SK-N-MC (cell line): ENCODE results near the gene MYO1D.
A peak's percentile ranks its signal among the peaks of the same experiment; 100 is the strongest.
"Not testable (repeated sequence)": the region's sequence is repeated elsewhere in the genome, so short reads cannot be mapped to it uniquely, and the experiment has no call there.

Source experiments
- DNase-seq: peaks from one replicate; pipeline ENCODE4 v3.0.0-alpha.2; 2011; ENCODE audit warnings: low read depth, low spot score
- H3K27ac ChIP-seq: fragments of 200-600 bp; sonication (generic); 2 replicates; pipeline ENCODE4 v1.5.1; 2016; ENCODE audit warnings: mixed run types
- H3K36me3 ChIP-seq: fragments of 200-600 bp; sonication (generic); 2 replicates; pipeline ENCODE4 v1.6.1; 2017; ENCODE audit warnings: antibody characterized with exemption, low read length, mixed read lengths; ENCODE audit not compliant: insufficient read depth
- H3K4me3 ChIP-seq: fragments of 200-600 bp; sonication (generic); 2 replicates; pipeline ENCODE4 v1.5.1; 2016
- H3K9ac ChIP-seq: fragments of 200-600 bp; sonication (generic); 2 replicates; pipeline ENCODE4 v1.8.0; 2017; ENCODE audit warnings: mixed run types, mixed read lengths; ENCODE audit not compliant: insufficient read length
- H3K9me3 ChIP-seq: fragments of 200-600 bp; sonication (generic); 2 replicates; pipeline ENCODE4 v1.6.1; 2017; ENCODE audit warnings: low read depth, mild to moderate bottlenecking, antibody characterized with exemption, low read length, moderate library complexity, mixed read lengths
- EZH2 ChIP-seq: fragments of 200-600 bp; sonication (generic); IDR thresholded peaks from one replicate; pipeline ENCODE4 v1.6.1; 2017; ENCODE audit warnings: antibody characterized with exemption
- FOXP2 ChIP-seq: optimal IDR thresholded peaks from 2 replicates; pipeline ENCODE3; 2011; ENCODE audit warnings: mild to moderate bottlenecking, moderate library complexity; ENCODE audit not compliant: insufficient read depth; ENCODE audit errors: extremely low read length, control extremely low read depth
- POLR2AphosphoS5 ChIP-seq: IDR thresholded peaks from 2 replicates; pipeline ENCODE4 v1.6.1; 2012; ENCODE audit warnings: mild to moderate bottlenecking, low read depth, low read length, borderline replicate concordance

The MYO1D gene

GRCh38 chr17:32461853-32462617 is 414.9 kb downstream of the MYO1D start:
- DNase-seq = no peak
- no peak overlapping the region for H3K4me3 ChIP-seq
- no peak overlapping the region for H3K27ac ChIP-seq
- H3K36me3 ChIP-seq = peaks cover 90% of the 10 kb centered on the region
- TF ChIP-seq POLR2AphosphoS5 = no peak
- no peak for TF ChIP-seq EZH2
- no peak for TF ChIP-seq FOXP2
- no peaks in the 10 kb centered on the region for H3K9me3 ChIP-seq
- H3K9ac ChIP-seq = no peak overlapping the region

GRCh38 chr17:32461498-32461852 is 415.4 kb downstream of the MYO1D start:
- DNase-seq = no peak
- no peak for TF ChIP-seq EZH2
- no peak for TF ChIP-seq FOXP2
- no peak for TF ChIP-seq POLR2AphosphoS5
- Histone ChIP-seq H3K27ac (no peak overlapping the region), H3K4me3 (no peak overlapping the region), H3K36me3 (peaks cover 89% of the 10 kb centered on the region), H3K9me3 (no peaks in the 10 kb centered on the region), H3K9ac (no peak overlapping the region)

DNA sequence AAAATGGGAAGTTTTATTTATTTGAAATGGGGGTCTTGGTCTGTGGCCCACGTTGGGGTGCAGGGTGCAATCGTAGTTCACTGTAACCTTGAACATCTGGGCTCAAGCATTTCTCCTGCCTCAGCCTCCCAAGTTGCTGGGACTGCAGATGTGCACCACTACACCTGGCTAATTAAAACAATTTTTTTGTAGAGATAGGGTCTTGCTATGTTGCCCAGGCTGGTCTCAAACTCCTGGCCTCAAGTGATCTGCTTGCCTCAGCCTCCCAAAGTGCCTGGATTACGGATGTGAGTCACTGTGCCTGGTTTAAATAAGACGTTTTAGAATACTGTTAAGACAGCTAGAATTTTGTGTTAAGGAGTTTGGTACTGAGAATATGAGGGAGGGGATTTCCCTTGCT is 416.9 kb downstream of the MYO1D start:
- no peak overlapping the region for H3K9ac ChIP-seq
- H3K36me3 ChIP-seq = peaks cover 87% of the 10 kb centered on the region
- H3K4me3 ChIP-seq = no peak overlapping the region
- no peak overlapping the region for H3K27ac ChIP-seq
- DNase-seq = no peak
- no peaks in the 10 kb centered on the region for H3K9me3 ChIP-seq
- TF ChIP-seq FOXP2 = no peak
- no peak for TF ChIP-seq POLR2AphosphoS5
- TF ChIP-seq EZH2 = no peak

DNA sequence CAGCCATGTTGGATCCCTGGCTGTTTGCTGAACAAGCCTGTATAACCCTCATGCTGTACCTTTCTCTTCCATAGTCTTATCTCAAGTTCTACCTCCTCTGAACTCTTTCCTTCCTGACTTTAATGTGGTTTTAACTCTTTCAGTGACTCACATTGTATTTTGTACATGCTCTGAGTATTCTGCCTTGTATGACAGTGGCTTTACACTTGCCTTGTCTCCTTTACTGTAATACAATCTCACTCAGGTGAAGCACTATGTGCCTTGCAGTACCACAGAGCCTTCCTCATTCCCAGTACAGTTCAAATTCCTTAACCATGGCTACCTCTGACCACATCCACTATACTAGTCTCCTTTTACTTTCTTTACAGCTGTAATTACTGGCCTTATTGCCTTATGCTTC is 418.6 kb downstream of the MYO1D start:
- Histone ChIP-seq H3K4me3 (no peak overlapping the region), H3K27ac (peak overlapping the region; percentile 27; the same call in 1 of the 2 replicates), H3K9ac (no peak overlapping the region), H3K36me3 (peaks cover 90% of the 10 kb centered on the region), H3K9me3 (no peaks in the 10 kb centered on the region)
- TF ChIP-seq FOXP2 (no peak), EZH2 (no peak), POLR2AphosphoS5 (no peak)
- DNase-seq = no peak

- H3K4me3 ChIP-seq = no peak overlapping the region
- no peak for DNase-seq
- no peak overlapping the region for H3K9ac ChIP-seq
- H3K36me3 ChIP-seq = peaks cover 92% of the 10 kb centered on the region
- no peaks in the 10 kb centered on the region for H3K9me3 ChIP-seq
- H3K27ac ChIP-seq = no peak overlapping the region
- no peak for TF ChIP-seq POLR2AphosphoS5
- TF ChIP-seq FOXP2 = no peak
- no peak for TF ChIP-seq EZH2
Observed at GRCh38 chr17:32453370-32453769, 423.6 kb downstream of the MYO1D start.

DNA sequence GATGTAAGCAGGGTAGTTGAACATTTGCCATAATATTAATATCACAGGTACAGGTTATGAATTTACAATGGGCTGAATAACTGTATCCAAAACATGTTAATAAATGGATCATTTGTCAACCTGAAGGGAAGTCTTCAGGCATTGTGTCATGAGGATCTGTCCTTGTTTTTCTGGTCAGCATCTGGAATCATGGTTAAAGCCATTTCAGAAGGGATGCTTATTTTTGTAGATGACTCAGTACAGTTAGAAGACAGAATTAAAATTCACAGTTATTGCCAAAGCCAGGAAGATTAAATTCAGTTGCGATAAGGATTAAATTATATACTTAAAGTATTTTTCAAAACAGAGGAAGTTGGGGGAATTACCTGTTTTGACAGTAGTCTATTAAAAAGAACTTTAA is 424.6 kb downstream of the MYO1D start:
- no peaks in the 10 kb centered on the region for H3K9me3 ChIP-seq
- DNase-seq = no peak
- no peak overlapping the region for H3K9ac ChIP-seq
- no peak overlapping the region for H3K27ac ChIP-seq
- no peak overlapping the region for H3K4me3 ChIP-seq
- no peak for TF ChIP-seq POLR2AphosphoS5
- TF ChIP-seq EZH2 = no peak
- TF ChIP-seq FOXP2 = no peak
- peaks cover 92% of the 10 kb centered on the region for H3K36me3 ChIP-seq

DNA sequence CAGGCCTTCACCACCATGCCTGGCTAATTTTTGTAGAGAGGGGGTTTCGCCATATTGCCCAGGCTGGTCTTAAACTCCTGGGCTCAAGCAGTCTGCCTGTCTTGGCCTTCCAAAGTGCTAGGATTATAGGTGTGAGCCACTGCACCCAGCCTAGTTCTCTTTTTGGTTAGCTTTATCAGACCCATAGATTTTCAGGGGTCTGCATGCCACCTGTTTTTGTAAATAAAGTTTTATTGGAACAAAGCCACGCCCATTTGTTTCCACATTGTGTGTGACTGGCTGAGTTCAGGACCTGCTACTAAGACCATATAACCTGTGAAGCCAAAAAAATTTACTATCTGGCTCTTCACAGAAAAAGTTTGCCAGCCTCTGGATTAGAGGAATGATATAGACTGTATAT is 425.0 kb downstream of the MYO1D start:
- Histone ChIP-seq H3K27ac (no peak overlapping the region), H3K9ac (no peak overlapping the region), H3K36me3 (peaks cover 92% of the 10 kb centered on the region), H3K4me3 (no peak overlapping the region), H3K9me3 (no peaks in the 10 kb centered on the region)
- no peak for DNase-seq
- TF ChIP-seq EZH2 (no peak), POLR2AphosphoS5 (no peak), FOXP2 (no peak)

DNA sequence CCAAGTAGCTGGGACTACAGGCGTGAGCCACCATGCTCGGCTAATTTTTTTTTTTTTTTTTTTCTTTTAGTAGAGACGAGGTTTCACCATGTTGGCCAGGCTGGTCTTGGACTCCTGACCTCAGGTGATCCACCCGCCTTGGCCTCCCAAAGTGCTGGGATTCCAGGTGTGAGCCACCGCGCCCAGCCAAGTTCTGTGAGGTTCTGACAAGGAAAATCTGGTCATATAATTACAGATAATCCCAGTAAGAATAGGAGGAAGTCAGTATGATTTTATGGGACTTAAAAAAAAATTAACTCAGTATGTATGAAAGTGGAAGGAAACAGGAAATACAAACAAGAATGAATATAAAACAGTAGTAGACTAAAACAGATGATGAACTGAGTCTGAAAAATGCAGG is 426.5 kb downstream of the MYO1D start:
- DNase-seq, H3K4me3 ChIP-seq, H3K27ac ChIP-seq, H3K9me3 ChIP-seq, H3K9ac ChIP-seq: not testable (repeated sequence)
- H3K36me3 ChIP-seq = peaks cover 98% of the 10 kb centered on the region

- Histone ChIP-seq H3K9me3 (no peaks in the 10 kb centered on the region), H3K36me3 (peaks cover 94% of the 10 kb centered on the region), H3K9ac (no peak overlapping the region), H3K27ac (no peak overlapping the region), H3K4me3 (no peak overlapping the region)
- DNase-seq = no peak
- TF ChIP-seq POLR2AphosphoS5 (no peak), FOXP2 (no peak), EZH2 (no peak)
Observed at GRCh38 chr17:32449963-32450362, 427.0 kb downstream of the MYO1D start.
